PC-9 (cell line): ENCODE data around the gene COX6B1. TPM values are rescaled to one million over a fixed set of nuclear protein-coding genes. Genes with fewer than 3 reads are reported as not detected.
A peak's percentile ranks its signal among the peaks of the same experiment; 100 is the strongest.

Source experiments
- BruUV-seq: library from RNA; stranded (reverse); fragments of 400-500 nt; replicated peaks from 2 replicates; lab custom pipeline; 2021; lab: Mats Ljungman, UMichigan
- CTCF ChIA-PET: fragments of 300-600 bp; sonication (Branson Sonifier 250); formaldehyde crosslinking; loops from one replicate; lab custom pipeline; 2022; ENCODE audit warnings: antibody characterized with exemption; lab: Charles Lee
- POLR2A ChIA-PET: fragments of 300-600 bp; sonication (Branson Sonifier 250); formaldehyde crosslinking; loops from one replicate; lab custom pipeline; 2022; ENCODE audit warnings: antibody characterized with exemption; ENCODE audit not compliant: unreplicated experiment; lab: Charles Lee
- DNase-seq, 2 experiments: peaks; one replicate each; pipeline versions ENCODE4 v3.0.0 to v3.0.0-alpha.2; 2015 to 2022; ENCODE audit warnings: mixed read lengths in 1 of 2
- H2AFZ ChIP-seq: fragments of 200-600 bp; sonication (generic); 2 replicates; pipeline ENCODE4 v1.8.1; 2017; ENCODE audit warnings: antibody characterized with exemption
- H3F3A ChIP-seq: fragments of 200-600 bp; sonication (generic); 2 replicates; pipeline ENCODE4 v1.8.1; 2017; ENCODE audit warnings: antibody characterized with exemption, mild to moderate bottlenecking, low read depth; ENCODE audit not compliant: insufficient read depth
- H3K27ac ChIP-seq: fragments of 200-600 bp; sonication (generic); 2 replicates; pipeline ENCODE4 v1.6.1; 2016; ENCODE audit warnings: mixed run types
- H3K27me3 ChIP-seq: fragments of 200-600 bp; sonication (generic); 2 replicates; pipeline ENCODE4 v1.6.1; 2016; ENCODE audit warnings: low read depth, mixed run types; ENCODE audit not compliant: insufficient read depth
- H3K36me3 ChIP-seq: fragments of 200-600 bp; sonication (generic); 2 replicates; pipeline ENCODE4 v1.6.1; 2016; ENCODE audit warnings: low read depth, mixed run types
- H3K4me1 ChIP-seq: fragments of 200-600 bp; sonication (generic); replicated peaks from 2 replicates; pipeline ENCODE4 v1.6.1; 2016; ENCODE audit warnings: mixed run types; ENCODE audit not compliant: insufficient read depth
- H3K4me2 ChIP-seq: fragments of 200-600 bp; sonication (generic); 2 replicates; pipeline ENCODE4 v1.6.1; 2017; ENCODE audit warnings: mixed run types
- H3K4me3 ChIP-seq: fragments of 200-600 bp; sonication (generic); 2 replicates; pipeline ENCODE4 v1.6.1; 2016; ENCODE audit warnings: mixed run types
- H3K79me2 ChIP-seq: fragments of 200-600 bp; sonication (generic); 2 replicates; pipeline ENCODE4 v1.6.1; 2017; ENCODE audit warnings: low read depth, mixed run types
- H3K9me2 ChIP-seq: fragments of 200-600 bp; sonication (generic); 2 replicates; pipeline ENCODE4 v1.8.1; 2017; ENCODE audit warnings: mild to moderate bottlenecking; ENCODE audit not compliant: insufficient read depth
- H3K9me3 ChIP-seq: fragments of 200-600 bp; sonication (generic); 2 replicates; pipeline ENCODE4 v1.8.1; 2016; ENCODE audit warnings: low read depth; ENCODE audit not compliant: insufficient read depth
- H4K20me1 ChIP-seq: fragments of 200-600 bp; sonication (generic); 2 replicates; pipeline ENCODE4 v1.8.1; 2017; ENCODE audit not compliant: insufficient read depth
- EZH2 ChIP-seq: fragments of 200-600 bp; sonication (generic); IDR thresholded peaks from 2 replicates; pipeline ENCODE4 v1.8.0; 2017; ENCODE audit warnings: antibody characterized with exemption, low read depth
- intact Hi-C: fragments of 100-400 bp; cut with micrococcal nuclease; formaldehyde crosslinking; loops from one replicate; pipeline ENCODE4 v1.10.0; 2022; ENCODE audit not compliant: unreplicated experiment
- total RNA-seq: library from RNA; stranded (reverse); gene quantifications from 2 replicates; pipeline ENCODE4 v1.2.3, GENCODE V29; 2021
- TF ChIP-seq, protein P1 (sequence below): fragments of 200-600 bp; sonication (generic); conservative IDR thresholded peaks from 2 replicates; pipeline ENCODE4 v1.6.1; 2017; ENCODE audit warnings: mixed run types, antibody characterized with exemption, mild to moderate bottlenecking, moderate library complexity

The COX6B1 gene
- total RNA-seq, 1 experiment from 2014 or later = 489 TPM

DNA sequence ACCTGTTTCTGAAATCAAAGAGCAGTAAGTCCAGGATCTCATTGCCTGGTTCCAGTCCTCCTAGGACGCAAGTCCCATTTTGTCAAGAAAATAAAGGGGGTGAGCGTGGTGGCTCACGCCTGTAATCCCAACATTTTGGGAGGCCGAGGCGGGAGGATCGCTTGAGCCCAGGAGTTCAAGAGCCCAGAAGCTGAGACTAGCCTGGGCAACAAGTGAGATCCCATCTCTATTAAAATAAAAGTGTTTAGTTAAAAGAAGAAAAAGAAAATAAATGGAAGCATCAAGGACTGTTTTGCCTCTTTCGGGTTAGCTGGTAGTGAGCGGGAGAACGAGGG lies 35.9 kb upstream of the COX6B1 start:
- peaks cover 9% of the 10 kb centered on the region for H3K9me3 ChIP-seq
- no peaks in the 10 kb centered on the region for H3F3A ChIP-seq
- H3K4me3 ChIP-seq = peak overlapping the region; percentile 68
- no peaks in the 10 kb centered on the region for H3K9me2 ChIP-seq
- BruUV-seq = TSS peak; percentile 57
- H3K79me2 ChIP-seq = peaks cover 4% of the 10 kb centered on the region; the same call in 1 of the 2 replicates
- H3K27me3 ChIP-seq = no peaks in the 10 kb centered on the region
- 0 out of 2 replicates have a peak, but pooled peaks cover 5% of the 10 kb centered on the region for H3K4me1 ChIP-seq
- DNase-seq = no peak
- ChIA-PET CTCF (no interaction called here), POLR2A (interaction anchor here (0.7 to 0.8 kb wide), 2 partner anchors 26 to 136 kb away, joined by 5 to 6 read pairs; no protein-coding TSS in a partner anchor)
- peak overlapping the region; percentile 83 for H3K4me2 ChIP-seq
- TF ChIP-seq, protein P1, sequence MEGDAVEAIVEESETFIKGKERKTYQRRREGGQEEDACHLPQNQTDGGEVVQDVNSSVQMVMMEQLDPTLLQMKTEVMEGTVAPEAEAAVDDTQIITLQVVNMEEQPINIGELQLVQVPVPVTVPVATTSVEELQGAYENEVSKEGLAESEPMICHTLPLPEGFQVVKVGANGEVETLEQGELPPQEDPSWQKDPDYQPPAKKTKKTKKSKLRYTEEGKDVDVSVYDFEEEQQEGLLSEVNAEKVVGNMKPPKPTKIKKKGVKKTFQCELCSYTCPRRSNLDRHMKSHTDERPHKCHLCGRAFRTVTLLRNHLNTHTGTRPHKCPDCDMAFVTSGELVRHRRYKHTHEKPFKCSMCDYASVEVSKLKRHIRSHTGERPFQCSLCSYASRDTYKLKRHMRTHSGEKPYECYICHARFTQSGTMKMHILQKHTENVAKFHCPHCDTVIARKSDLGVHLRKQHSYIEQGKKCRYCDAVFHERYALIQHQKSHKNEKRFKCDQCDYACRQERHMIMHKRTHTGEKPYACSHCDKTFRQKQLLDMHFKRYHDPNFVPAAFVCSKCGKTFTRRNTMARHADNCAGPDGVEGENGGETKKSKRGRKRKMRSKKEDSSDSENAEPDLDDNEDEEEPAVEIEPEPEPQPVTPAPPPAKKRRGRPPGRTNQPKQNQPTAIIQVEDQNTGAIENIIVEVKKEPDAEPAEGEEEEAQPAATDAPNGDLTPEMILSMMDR = no peak
- no peak for TF ChIP-seq EZH2
- H3K27ac ChIP-seq = no peak overlapping the region
- intact Hi-C loops = loop anchor here (1.0 kb wide), 1 partner anchor 16 kb away; no protein-coding TSS in a partner anchor
- peak overlapping the region; percentile 90 for H2AFZ ChIP-seq
- H3K36me3 ChIP-seq = no peaks in the 10 kb centered on the region
- H4K20me1 ChIP-seq = no peaks in the 10 kb centered on the region

DNA sequence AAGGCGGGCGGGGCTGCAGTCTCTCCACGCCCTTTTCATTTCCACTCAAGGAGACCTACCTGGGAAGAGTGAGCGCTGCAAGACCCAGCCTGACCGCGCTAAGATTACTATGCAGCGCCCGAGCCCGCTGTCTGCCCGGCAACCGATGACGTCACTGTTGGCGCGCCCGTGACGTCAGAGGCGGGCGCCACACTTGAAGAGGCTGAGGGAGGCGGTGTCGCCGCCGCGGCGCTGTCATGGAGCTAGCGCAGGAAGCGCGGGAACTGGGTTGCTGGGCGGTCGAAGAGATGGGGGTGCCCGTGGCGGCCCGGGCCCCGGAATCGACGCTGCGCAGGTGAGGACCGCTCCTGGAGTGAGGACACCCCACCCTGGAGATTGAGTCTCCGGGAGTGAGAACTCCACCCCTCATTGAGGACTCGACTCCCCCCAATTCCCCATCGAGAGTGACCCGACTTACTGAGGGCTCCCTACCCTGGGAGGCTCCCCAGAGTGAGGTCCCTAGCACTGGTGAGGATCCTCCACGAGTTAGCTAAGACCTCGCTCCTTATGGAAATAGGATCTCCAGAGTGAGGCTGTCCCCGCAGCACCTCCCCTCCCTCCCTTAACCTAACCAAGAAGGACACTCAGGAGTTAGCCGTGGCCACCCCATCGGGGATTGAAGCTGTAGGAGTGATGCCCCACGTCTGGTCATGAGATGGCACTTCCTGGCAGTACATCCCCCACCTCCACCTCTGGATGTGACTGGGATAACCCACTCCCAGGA lies 35.4 kb upstream of the COX6B1 start, which contains the start of gene HAUS5:
TSS of gene HAUS5 (plus strand) at position 177 of the 763 bp plus-strand sequence. CDS start at position 237, 60 bp downstream.
- Histone ChIP-seq H3F3A (no peaks in the 10 kb centered on the region), H3K27me3 (no peaks in the 10 kb centered on the region), H3K4me1 (0 out of 2 replicates have a peak, but pooled peaks cover 5% of the 10 kb centered on the region), H2AFZ (peak within 1 kb of the TSS; percentile 90), H3K79me2 (peaks cover 4% of the 10 kb centered on the region; the same call in 1 of the 2 replicates), H3K27ac (no peak within 1 kb of the TSS), H3K9me2 (no peaks in the 10 kb centered on the region), H3K4me3 (peak within 1 kb of the TSS; percentile 68), H4K20me1 (no peaks in the 10 kb centered on the region), H3K9me3 (peaks cover 3% of the 10 kb centered on the region; the same call in 1 of the 2 replicates), H3K4me2 (peak within 1 kb of the TSS; percentile 83), H3K36me3 (no peaks in the 10 kb centered on the region)
- ChIA-PET CTCF (interaction anchor here (0.5 kb wide), 1 partner anchor 570 kb away, joined by 4 read pairs; no protein-coding TSS in a partner anchor), POLR2A (interaction anchor here (0.7 to 0.8 kb wide), 2 partner anchors 25 to 135 kb away, joined by 5 to 6 read pairs; no protein-coding TSS in a partner anchor)
- TSS peak; percentile 51 for BruUV-seq
- intact Hi-C loops = loop anchor here (1.0 kb wide), 1 partner anchor 16 kb away; no protein-coding TSS in a partner anchor
- DNase-seq = peak; percentile 82 to 95
- TF ChIP-seq, protein P1 = no peak
- no peak for TF ChIP-seq EZH2

DNA sequence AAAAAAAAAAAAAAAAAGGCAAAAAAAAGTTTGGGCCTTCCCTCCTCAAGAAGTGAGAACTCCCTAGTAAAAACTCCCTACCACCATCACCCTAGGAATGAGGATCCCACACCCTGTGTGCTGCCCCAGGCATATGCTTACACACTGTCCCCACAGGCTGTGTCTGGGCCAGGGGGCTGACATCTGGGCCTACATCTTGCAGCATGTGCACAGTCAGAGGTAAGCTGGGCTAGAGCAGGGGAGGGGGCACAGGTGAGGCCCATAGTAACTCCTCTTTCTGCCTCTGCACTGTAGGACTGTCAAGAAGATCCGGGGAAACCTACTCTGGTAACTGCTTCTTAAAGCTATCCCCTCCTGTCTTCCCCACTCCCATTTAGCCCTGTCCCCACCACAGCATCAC lies 34.5 kb upstream of the COX6B1 start:
- intact Hi-C loops = no loop called here
- Histone ChIP-seq H3K4me3 (peak overlapping the region; percentile 68; the same call in 1 of the 2 replicates), H3K36me3 (no peaks in the 10 kb centered on the region), H3K4me2 (peak overlapping the region; percentile 83; the same call in 1 of the 2 replicates), H4K20me1 (no peaks in the 10 kb centered on the region), H3K27me3 (no peaks in the 10 kb centered on the region), H2AFZ (no peak overlapping the region), H3K9me3 (no peaks in the 10 kb centered on the region), H3K9me2 (no peaks in the 10 kb centered on the region), H3K27ac (no peak overlapping the region), H3K4me1 (0 out of 2 replicates have a peak, but pooled peaks cover 5% of the 10 kb centered on the region), H3F3A (no peaks in the 10 kb centered on the region), H3K79me2 (peaks cover 4% of the 10 kb centered on the region; the same call in 1 of the 2 replicates)
- ChIA-PET CTCF (no interaction called here), POLR2A (no interaction called here)
- DNase-seq = no peak
- TF ChIP-seq, protein P1 = no peak
- TF ChIP-seq EZH2 = no peak
- no TSS peak for BruUV-seq
